ENCODE measurements around the gene LEF1.

The LEF1 gene

DNA sequence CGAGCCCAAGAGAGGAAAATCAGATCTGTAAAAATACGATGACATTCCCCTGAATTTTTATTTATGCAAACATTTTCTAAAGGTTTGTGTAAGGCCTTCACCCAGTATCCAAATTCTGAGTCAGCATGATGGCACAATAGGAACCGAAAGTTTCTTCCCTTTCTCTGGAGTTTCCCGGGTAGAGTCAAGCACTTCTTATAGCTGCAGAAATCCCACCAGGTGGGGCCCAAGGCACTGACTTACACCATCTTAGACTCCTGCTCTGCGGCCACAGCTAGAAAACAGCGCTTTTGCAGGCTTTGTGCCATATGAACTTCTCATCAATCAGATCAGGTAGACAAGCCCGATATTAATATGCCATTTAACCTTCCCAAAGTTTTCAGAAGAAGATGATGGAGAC, 13.4 kb downstream of the LEF1 start:
- no peaks in the 10 kb centered on the region for H3K9me3 Mint-ChIP-seq
- no peak overlapping the region for H3K27ac Mint-ChIP-seq
- peaks cover 37 to 49% of the 10 kb centered on the region in 2 donors for H3K27me3 Mint-ChIP-seq
- no peak overlapping the region for H3K4me3 Mint-ChIP-seq
- H3K4me1 Mint-ChIP-seq (ENCODE audit: low read depth in 2 of 2) = peaks cover under 1 to 2% of the 10 kb centered on the region in 2 donors
- ATAC-seq (replicated peaks) (no peak), DNase-seq (no peak)
- no peaks in the 10 kb centered on the region for H3K36me3 Mint-ChIP-seq (ENCODE audit: insufficient read depth)

DNA sequence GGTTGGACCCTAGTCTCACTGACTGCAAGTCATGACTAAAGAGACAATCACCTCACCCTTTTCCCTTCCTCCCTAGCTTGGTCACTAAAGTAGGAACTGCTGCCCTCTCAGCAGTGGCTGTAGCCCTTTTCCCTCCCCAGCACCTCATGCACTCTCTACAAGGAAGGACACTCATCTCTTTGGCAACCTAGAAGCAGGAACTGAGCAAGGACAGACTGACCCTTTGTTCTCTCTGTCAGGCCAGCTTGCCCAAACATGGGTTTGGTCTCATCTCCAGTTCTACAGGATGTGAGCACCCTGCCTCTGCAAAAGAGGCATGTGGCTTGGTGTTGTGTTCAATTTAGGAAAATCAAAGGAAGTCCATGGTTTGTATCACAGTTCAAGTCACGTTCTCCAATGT, 15.8 kb downstream of the LEF1 start:
- H3K27me3 Mint-ChIP-seq = peaks cover 23 to 37% of the 10 kb centered on the region in 2 donors
- no peaks in the 10 kb centered on the region for H3K4me1 Mint-ChIP-seq (ENCODE audit: low read depth in 2 of 2)
- no peak for ATAC-seq (replicated peaks)
- no peak overlapping the region for H3K4me3 Mint-ChIP-seq
- H3K27ac Mint-ChIP-seq = no peak overlapping the region
- peaks cover 3% of the 10 kb centered on the region for H3K36me3 Mint-ChIP-seq (ENCODE audit: insufficient read depth)
- DNase-seq = no peak
- no peaks in the 10 kb centered on the region for H3K9me3 Mint-ChIP-seq

DNA sequence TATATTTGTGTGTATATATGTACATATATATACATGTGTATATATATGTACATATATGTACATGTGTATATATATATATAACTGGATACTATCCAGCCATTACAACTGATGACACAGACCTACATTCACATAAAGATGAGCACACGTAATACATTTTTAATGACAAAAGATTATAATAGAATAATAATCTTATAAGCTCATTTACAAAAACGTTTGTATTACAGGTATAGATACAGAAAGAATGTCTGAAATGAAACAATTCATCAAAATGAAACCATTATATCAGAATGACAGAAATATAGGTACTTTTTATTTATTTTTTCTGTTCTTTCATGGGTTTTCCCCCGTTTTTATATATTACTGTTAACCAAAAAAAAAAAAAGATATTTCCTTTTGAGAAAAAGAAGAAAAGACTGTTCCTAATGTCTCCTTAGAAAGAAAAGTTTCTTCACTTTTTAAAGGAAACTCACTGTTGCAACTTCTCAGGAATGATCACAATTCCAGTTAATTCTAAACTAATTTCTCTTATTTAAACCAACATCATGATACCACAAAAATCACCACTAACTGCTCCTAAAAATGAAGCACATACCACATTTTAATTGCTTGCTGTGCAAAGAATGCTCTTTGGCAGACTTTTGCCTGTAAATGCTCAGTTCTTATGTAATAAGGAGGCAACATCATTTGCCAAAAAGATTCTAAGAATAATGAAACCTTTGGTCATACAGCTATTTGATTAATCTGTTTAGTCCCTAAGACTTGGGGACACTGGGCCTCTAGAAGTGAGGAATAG, 18.9 kb downstream of the LEF1 start:
- ATAC-seq (replicated peaks) = no peak
- H3K27ac Mint-ChIP-seq = no peak overlapping the region
- H3K36me3 Mint-ChIP-seq (ENCODE audit: insufficient read depth) = peaks cover 3% of the 10 kb centered on the region
- H3K9me3 Mint-ChIP-seq = no peaks in the 10 kb centered on the region
- H3K4me1 Mint-ChIP-seq (ENCODE audit: low read depth in 2 of 2) = no peaks in the 10 kb centered on the region
- peaks cover 17 to 31% of the 10 kb centered on the region in 2 donors for H3K27me3 Mint-ChIP-seq
- no peak overlapping the region for H3K4me3 Mint-ChIP-seq
- no peak for DNase-seq

DNA sequence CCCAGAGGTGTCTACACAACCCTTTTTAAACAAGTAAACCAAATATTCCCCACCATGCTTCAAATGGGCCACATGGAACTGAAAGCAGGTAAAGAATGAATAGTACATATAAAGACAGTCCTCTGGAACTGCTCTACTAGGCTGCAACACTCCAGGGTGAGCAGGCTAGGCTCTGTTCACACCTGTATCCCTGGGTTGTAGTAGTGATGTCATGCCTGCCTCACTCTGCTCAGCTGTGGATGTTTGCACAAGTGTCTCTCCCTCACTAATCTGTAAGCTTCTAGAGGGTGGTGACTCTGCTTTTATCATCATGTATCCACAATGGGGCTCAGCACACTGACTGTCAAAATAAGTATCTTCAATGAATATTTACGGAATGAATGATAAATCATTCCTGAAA, 20.4 kb downstream of the LEF1 start:
- ATAC-seq (replicated peaks) (no peak), DNase-seq (no peak)
- H3K27me3 Mint-ChIP-seq = peaks cover 25 to 45% of the 10 kb centered on the region in 2 donors
- H3K36me3 Mint-ChIP-seq (ENCODE audit: insufficient read depth) = peaks cover 3% of the 10 kb centered on the region
- no peaks in the 10 kb centered on the region for H3K4me1 Mint-ChIP-seq (ENCODE audit: low read depth in 2 of 2)
- H3K9me3 Mint-ChIP-seq = no peaks in the 10 kb centered on the region
- no peak overlapping the region for H3K27ac Mint-ChIP-seq
- no peak overlapping the region for H3K4me3 Mint-ChIP-seq

DNA sequence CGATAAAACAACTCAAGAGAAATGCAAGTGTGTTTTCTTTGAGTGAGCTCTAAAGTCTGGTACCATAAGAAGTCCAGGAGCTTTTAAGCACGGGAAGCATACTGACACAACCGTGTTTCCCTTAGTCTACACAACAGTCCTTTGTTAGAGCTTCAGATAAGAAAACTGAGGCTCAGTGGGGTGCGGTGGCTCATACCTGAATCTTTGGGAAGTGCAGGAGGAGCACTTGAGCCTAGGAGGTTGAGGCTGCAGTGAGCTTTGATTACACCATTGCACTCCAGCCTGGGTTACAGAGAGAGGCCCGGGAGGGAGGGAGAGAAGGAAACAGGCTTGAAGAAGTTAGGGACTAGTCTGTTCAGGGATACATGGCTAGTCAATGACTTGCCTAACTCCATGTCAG, 21.9 kb downstream of the LEF1 start:
- H3K4me3 Mint-ChIP-seq = no peak overlapping the region
- no peak for DNase-seq
- H3K27me3 Mint-ChIP-seq = peaks cover 19 to 40% of the 10 kb centered on the region in 2 donors
- H3K27ac Mint-ChIP-seq = no peak overlapping the region
- H3K9me3 Mint-ChIP-seq = no peaks in the 10 kb centered on the region
- no peak for ATAC-seq (replicated peaks)
- H3K4me1 Mint-ChIP-seq (ENCODE audit: low read depth in 2 of 2) = no peaks in the 10 kb centered on the region
- H3K36me3 Mint-ChIP-seq (ENCODE audit: insufficient read depth) = peaks cover 3% of the 10 kb centered on the region

DNA sequence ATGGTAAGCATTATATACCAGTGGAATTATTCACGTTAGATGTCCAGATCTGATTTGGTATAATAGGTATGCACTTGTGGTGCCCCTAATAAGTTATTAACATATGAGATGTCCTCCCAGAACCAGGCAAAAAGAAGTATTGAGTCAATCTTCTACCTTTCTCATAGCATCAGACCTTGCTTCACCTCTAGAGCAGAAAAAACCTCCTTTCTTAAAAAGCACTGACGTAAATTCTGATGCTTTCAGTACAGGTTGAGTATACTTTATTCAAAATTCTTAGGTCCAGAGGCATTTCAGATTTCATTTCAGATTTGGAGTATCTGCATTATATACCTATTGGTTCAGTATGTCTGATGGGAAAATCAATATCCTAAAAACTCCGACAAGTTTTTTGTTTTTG, 22.4 kb downstream of the LEF1 start:
- DNase-seq (no peak), ATAC-seq (replicated peaks) (no peak)
- H3K27ac Mint-ChIP-seq = no peak overlapping the region
- peaks cover 3% of the 10 kb centered on the region for H3K36me3 Mint-ChIP-seq (ENCODE audit: insufficient read depth)
- no peaks in the 10 kb centered on the region for H3K9me3 Mint-ChIP-seq
- no peaks in the 10 kb centered on the region for H3K4me1 Mint-ChIP-seq (ENCODE audit: low read depth in 2 of 2)
- H3K4me3 Mint-ChIP-seq = no peak overlapping the region
- H3K27me3 Mint-ChIP-seq = peaks cover 16 to 40% of the 10 kb centered on the region in 2 donors

DNA sequence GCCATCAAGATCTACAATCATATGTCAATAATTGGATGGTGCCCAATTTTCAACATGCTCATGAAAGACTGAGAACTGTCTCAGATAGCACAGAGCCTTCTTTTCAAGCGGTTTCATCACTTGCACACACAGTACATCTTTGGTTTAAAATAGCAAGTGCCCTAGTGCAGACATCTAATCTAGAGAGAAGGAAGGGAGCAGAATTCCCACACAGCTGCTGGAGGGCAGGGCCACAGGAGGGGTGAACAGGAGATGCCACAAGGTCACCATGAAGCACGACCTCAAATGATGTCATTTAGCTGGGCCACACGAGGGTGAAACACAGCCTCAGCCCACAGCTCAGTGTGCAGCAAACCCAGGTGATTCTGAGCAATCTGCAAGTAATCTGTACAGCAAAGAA, 24.3 kb downstream of the LEF1 start:
- Mint-ChIP-seq H3K36me3 (ENCODE audit: insufficient read depth) (peaks cover 3% of the 10 kb centered on the region), H3K4me3 (no peak overlapping the region), H3K27ac (no peak overlapping the region), H3K27me3 (peaks cover 11 to 46% of the 10 kb centered on the region in 2 donors), H3K4me1 (ENCODE audit: low read depth in 2 of 2) (no peaks in the 10 kb centered on the region), H3K9me3 (no peaks in the 10 kb centered on the region)
- DNase-seq (no peak), ATAC-seq (replicated peaks) (no peak)

DNA sequence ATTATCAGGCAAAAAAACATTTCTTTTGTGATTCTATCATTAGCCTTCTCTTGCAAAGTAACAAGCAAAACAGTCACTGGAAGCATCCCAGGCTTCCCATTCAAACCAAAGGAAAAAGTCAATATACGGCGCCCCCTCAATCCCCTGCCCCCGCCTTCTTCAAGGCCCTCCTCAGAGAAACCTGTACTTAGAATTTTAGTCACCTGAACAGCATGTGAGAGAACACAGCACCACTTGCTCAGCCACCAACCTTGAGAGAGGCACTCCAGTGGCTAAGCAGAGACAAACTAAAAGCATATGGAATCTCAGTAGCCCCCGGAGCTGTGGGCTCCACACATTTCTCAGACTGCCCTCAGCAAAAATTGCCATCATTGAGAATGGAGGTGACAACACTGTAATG, 25.2 kb downstream of the LEF1 start:
- ATAC-seq (replicated peaks) (no peak), DNase-seq (no peak)
- Mint-ChIP-seq H3K4me1 (ENCODE audit: low read depth in 2 of 2) (no peaks in the 10 kb centered on the region), H3K9me3 (no peaks in the 10 kb centered on the region), H3K27me3 (peaks cover 11 to 55% of the 10 kb centered on the region in 2 donors), H3K27ac (no peak overlapping the region), H3K4me3 (no peak overlapping the region), H3K36me3 (ENCODE audit: insufficient read depth) (no peaks in the 10 kb centered on the region)

DNA sequence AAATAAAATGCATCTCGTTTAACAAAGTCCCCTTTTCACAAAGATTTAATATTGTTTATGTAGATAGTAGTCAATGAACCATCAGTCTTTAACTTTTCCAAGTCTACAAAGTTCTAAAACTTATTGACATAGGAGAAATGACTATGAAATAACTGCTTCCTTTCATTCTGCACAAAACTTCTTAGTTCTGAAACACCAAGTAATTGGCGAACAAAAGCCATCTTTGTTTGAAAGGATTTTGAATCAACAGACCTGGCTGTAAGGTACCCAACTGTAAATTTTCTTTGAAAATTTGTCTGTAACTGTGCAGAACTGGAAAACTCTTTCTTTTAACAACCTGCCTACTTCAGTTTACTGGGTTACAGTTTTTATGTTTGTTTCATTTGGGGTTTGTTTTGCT, 25.9 kb downstream of the LEF1 start:
- no peak for ATAC-seq (replicated peaks)
- H3K27me3 Mint-ChIP-seq = peaks cover 11 to 58% of the 10 kb centered on the region in 2 donors
- H3K4me3 Mint-ChIP-seq = no peak overlapping the region
- H3K27ac Mint-ChIP-seq = no peak overlapping the region
- no peaks in the 10 kb centered on the region for H3K36me3 Mint-ChIP-seq (ENCODE audit: insufficient read depth)
- no peaks in the 10 kb centered on the region for H3K4me1 Mint-ChIP-seq (ENCODE audit: low read depth in 2 of 2)
- DNase-seq = no peak
- H3K9me3 Mint-ChIP-seq = no peaks in the 10 kb centered on the region

DNA sequence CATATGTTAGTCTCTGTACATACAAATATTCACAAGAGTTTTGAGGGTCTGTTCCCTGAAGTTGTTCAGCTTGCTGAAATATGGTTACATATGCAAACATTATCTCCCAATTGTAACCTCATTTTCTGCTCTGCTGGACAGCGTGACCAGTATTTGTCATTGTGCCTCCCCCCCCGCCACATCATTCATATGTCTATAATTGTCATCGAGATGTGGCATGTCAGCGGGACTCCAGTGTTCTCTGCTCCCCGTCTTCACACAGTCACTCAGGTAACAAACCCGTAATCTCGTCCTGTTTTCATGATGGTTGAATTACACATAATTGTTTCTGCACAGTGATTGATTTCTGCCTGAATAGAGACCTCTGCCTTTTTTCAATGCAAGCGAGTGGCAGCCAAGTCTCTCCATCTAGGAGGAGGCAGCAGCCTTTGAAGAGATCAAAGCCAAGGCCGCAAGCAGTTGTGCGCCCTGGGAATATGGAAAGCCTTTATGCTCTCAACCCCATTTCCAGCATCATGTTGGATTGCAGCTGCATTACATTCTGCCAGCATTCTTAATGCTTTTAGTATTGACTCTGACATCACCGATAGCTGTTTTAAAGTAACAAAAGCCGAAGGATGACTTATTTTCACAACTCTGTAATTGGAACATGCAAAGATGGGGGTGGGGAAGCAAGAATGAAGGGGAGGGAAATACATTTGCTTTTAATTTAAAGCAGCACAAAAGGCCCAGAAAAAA, 27.4 kb downstream of the LEF1 start:
- H3K9me3 Mint-ChIP-seq = no peaks in the 10 kb centered on the region
- no peak overlapping the region for H3K4me3 Mint-ChIP-seq
- DNase-seq (no peak), ATAC-seq (replicated peaks) (no peak)
- H3K4me1 Mint-ChIP-seq (ENCODE audit: low read depth in 2 of 2) = no peaks in the 10 kb centered on the region
- H3K36me3 Mint-ChIP-seq (ENCODE audit: insufficient read depth) = no peaks in the 10 kb centered on the region
- no peak overlapping the region for H3K27ac Mint-ChIP-seq
- peaks cover 11 to 58% of the 10 kb centered on the region in 2 donors for H3K27me3 Mint-ChIP-seq

DNA sequence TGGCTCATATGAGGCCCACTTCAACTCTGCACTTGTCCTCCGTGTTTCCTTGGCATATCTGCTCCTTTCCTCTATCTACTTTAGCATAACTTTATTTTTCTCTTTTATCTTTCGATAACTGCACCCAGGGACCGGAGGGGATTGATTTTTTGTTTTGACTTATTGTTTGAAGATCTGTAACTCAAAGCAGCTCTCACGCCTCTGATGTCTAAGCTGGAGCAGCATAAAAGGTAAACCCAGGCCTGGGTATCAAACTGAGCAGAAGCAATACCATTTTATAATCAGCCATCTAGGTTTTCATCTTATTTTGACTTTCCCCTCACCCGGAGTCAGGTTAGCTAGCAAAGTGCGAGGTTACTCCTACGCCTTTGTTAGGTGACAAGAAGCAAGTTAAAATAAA, 28.4 kb downstream of the LEF1 start:
- Mint-ChIP-seq H3K27me3 (peaks cover 11 to 56% of the 10 kb centered on the region in 2 donors), H3K36me3 (ENCODE audit: insufficient read depth) (no peaks in the 10 kb centered on the region), H3K4me3 (no peak overlapping the region), H3K4me1 (ENCODE audit: low read depth in 2 of 2) (no peaks in the 10 kb centered on the region), H3K27ac (no peak overlapping the region), H3K9me3 (no peaks in the 10 kb centered on the region)
- ATAC-seq (replicated peaks) = no peak
- no peak for DNase-seq

DNA sequence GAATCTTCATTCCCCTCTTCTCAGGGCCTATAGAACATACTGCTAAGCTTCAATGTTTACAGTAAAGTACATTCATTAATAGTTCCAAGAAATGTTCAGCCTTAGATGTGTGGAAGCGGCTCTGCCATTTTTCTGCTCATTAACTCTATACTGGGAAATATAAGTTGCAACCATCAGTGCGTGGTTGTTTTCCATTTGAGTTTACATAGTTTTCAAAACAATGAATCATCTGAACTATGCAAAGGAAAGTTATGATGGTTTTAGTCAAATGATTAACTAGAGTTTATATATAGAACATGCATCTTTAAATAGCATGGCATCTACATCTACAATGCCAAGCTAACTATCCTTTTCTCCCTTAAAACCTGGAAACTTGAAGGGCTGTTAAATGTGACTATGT, 29.6 kb downstream of the LEF1 start:
- H3K36me3 Mint-ChIP-seq (ENCODE audit: insufficient read depth) = no peaks in the 10 kb centered on the region
- no peak overlapping the region for H3K4me3 Mint-ChIP-seq
- no peaks in the 10 kb centered on the region for H3K9me3 Mint-ChIP-seq
- H3K4me1 Mint-ChIP-seq (ENCODE audit: low read depth in 2 of 2) = no peaks in the 10 kb centered on the region
- no peak for ATAC-seq (replicated peaks)
- H3K27ac Mint-ChIP-seq = no peak overlapping the region
- H3K27me3 Mint-ChIP-seq = peaks cover 6 to 54% of the 10 kb centered on the region in 2 donors
- DNase-seq = no peak

DNA sequence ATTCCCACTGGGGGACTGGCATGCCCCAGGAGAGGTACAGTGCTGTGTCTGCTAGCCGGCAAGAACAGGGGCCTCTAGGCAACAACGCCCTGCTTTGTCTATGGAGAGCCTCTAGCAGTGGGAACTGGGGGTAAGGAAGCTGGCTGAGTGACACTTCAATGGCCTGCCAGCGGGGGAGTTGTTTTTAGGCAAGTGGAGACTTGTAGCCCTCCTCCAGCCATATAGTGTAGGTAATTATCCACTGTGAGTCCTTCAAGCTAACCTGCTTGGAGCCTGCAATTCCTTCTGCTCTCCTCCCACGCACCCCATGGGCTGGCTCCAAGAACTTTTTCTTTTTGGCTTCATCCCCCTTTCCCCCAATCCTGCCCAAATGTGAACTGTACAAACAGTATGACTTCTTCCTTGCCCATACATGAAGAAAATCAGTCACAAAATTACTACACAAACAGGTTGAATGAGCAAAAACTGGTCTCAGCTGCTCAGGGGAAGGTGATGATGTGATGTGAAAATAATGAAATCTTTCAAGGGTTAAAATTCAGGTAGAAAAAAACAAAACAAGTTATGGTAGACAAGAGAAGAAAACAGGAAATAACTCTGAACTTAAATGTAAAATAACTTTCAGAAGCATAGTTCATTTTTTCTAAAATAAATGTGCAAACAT, 33.1 kb downstream of the LEF1 start:
- no peaks in the 10 kb centered on the region for H3K9me3 Mint-ChIP-seq
- no peak overlapping the region for H3K27ac Mint-ChIP-seq
- ATAC-seq (replicated peaks) (no peak), DNase-seq (no peak)
- peaks cover 4% of the 10 kb centered on the region for H3K36me3 Mint-ChIP-seq (ENCODE audit: insufficient read depth)
- H3K4me1 Mint-ChIP-seq (ENCODE audit: low read depth in 2 of 2) = no peaks in the 10 kb centered on the region
- H3K4me3 Mint-ChIP-seq = peak overlapping the region in 1 of 2 donors; percentile 20
- H3K27me3 Mint-ChIP-seq = peaks cover 10 to 30% of the 10 kb centered on the region in 2 donors

DNA sequence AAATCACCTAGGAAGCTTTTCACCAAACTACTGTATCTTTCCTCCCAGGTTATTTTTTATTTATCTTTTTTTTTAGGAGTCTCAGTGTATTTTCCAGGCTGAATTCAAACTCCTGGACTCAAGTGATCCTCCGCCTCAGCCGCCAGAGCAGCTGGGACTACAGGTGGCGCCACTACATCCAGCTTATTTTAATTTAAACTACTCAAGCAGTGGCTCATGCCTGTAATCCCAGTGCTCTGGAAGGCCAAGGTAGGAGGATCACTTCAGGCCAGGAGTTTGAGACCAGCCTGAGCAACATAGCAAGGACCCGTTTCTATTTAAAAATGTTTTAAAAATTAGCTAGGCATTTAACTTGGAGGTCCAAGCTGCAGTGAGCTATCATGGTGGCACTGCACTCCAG, 37.8 kb downstream of the LEF1 start:
- H3K36me3 Mint-ChIP-seq (ENCODE audit: insufficient read depth) = peaks cover 13% of the 10 kb centered on the region
- H3K27ac Mint-ChIP-seq = no peak overlapping the region
- no peak overlapping the region for H3K4me3 Mint-ChIP-seq
- H3K9me3 Mint-ChIP-seq = no peaks in the 10 kb centered on the region
- no peak for ATAC-seq (replicated peaks)
- no peaks in the 10 kb centered on the region for H3K4me1 Mint-ChIP-seq (ENCODE audit: low read depth in 2 of 2)
- H3K27me3 Mint-ChIP-seq = peaks cover 31 to 34% of the 10 kb centered on the region in 2 donors
- no peak for DNase-seq

All from effector memory CD8-positive, alpha-beta T cell (primary cell).